ENCODE data around the gene KLF1. TPM values are rescaled to one million over a fixed set of nuclear protein-coding genes. Genes with fewer than 3 reads are reported as not detected.
A peak's percentile ranks its signal among the peaks of the same experiment; 100 is the strongest.

Gene KLF1
- polyA plus RNA-seq, 2 of the 4 experiments (the other 2 are of a cell fraction): not detected

DNA sequence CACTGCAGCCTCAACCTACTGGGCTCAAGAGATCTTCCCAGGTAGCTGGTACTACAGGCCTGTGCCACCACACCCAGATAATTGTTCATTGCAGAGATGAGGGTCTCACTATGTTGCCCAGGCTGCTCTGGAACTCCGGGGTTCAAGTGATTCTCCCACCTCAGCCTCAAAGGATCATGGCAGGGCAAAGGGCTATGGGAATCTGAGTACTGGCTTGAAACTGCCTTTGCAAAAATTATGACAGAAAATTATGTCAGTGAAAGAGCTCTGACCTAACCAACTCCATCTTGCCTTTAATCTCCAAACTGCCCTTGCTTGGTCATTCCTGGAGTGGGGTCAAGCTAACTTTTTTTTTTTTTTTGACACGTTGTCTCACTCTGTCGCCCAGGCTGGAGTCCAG is 4.4 kb downstream of the KLF1 start:
- CTCF ChIA-PET: interaction anchor here (0.6 to 4.5 kb wide), 8 partner anchors 35 to 246 kb away, joined by 3 to 17 read pairs (median 4); no protein-coding TSS in a partner anchor
- H3K4me2 ChIP-seq: no peak overlapping the region
- ATAC-seq (no peak), DNase-seq (ENCODE audit: low read depth in 1 of 2, low spot score in 1 of 2) (no peak), FAIRE-seq (no peak)
- H3K4me1 ChIP-seq: no peaks in the 10 kb centered on the region
- POLR2A ChIA-PET: interaction anchor here (1.3 to 1.6 kb wide), 3 partner anchors 8 to 51 kb away, joined by 3 to 8 read pairs (median 5); partner anchors contain the start of genes FARSA and GCDH
- peaks cover 9% of the 10 kb centered on the region; the same call in 2 of the 3 replicates for H3K9me3 ChIP-seq
- H3K4me3 ChIP-seq: no peak overlapping the region
- TF ChIP-seq KDM1A (IDR thresholded peaks at IDR 0.05; ENCODE audit: low read depth) (no peak), BCL3 (IDR thresholded peaks at IDR 0.05) (no peak), ZFP36 (IDR thresholded peaks at IDR 0.05; ENCODE audit: borderline replicate concordance, partially characterized antibody) (no peak), JUNB (IDR thresholded peaks at IDR 0.05) (no peak), NFE2L2 (conservative IDR thresholded peaks at IDR 0.05; ENCODE audit: low read length) (no peak), RFX5 (IDR thresholded peaks at IDR 0.05) (no peak), JUN (IDR thresholded peaks at IDR 0.05) (no peak), HDAC2 (IDR thresholded peaks at IDR 0.05) (no peak), CHD2 (IDR thresholded peaks at IDR 0.05; ENCODE audit: low read length, partially characterized antibody) (no peak), SMC3 (IDR thresholded peaks at IDR 0.05) (no peak), ESRRA (IDR thresholded peaks at IDR 0.05; ENCODE audit: borderline replicate concordance, low read length) (no peak), FOSL2 (IDR thresholded peaks at IDR 0.05) (no peak), FOSL2 (CRISPR knock-in tag; IDR thresholded peaks at IDR 0.05) (no peak), TP53 (CRISPR knock-in tag; IDR thresholded peaks at IDR 0.05) (no peak), PHF8 (IDR thresholded peaks at IDR 0.05; ENCODE audit: borderline replicate concordance, low read depth) (no peak), HOXA7 (CRISPR knock-in tag; IDR thresholded peaks at IDR 0.05) (no peak)
- no peak overlapping the region for H3K27ac ChIP-seq
- WGBS (ENCODE audit: missing lambda C conversion rate): 83% methylated on average over 3 of the region's 3 CpGs

- no peaks in the 10 kb centered on the region for H3K4me1 ChIP-seq
- ChIA-PET CTCF (interaction anchor here (0.8 to 2.1 kb wide), 7 partner anchors 9 to 116 kb away, joined by 3 to 8 read pairs (median 3); partner anchors contain the start of gene GCDH), POLR2A (interaction anchor here (0.6 to 1.6 kb wide), 5 partner anchors 8 to 89 kb away, joined by 3 to 8 read pairs (median 3); partner anchors contain the start of genes FARSA, GCDH, JUNB and SYCE2)
- WGBS (ENCODE audit: missing lambda C conversion rate): 0% methylated on average over 21 of the region's 38 CpGs
- FAIRE-seq (no peak), DNase-seq (ENCODE audit: low read depth in 1 of 2, low spot score in 1 of 2) (peak; percentile 92 to 93), ATAC-seq (peak; percentile 88 to 90)
- H3K9me3 ChIP-seq: peaks cover 9% of the 10 kb centered on the region; the same call in 2 of the 3 replicates
- peak within 1 kb of the TSS; percentile 89 for H3K4me3 ChIP-seq
- peak within 1 kb of the TSS; percentile 91 to 93 for H3K27ac ChIP-seq
- H3K4me2 ChIP-seq: peak within 1 kb of the TSS; percentile 95
- no peak for TF ChIP-seq HOXB5 (CRISPR knock-in tag; IDR thresholded peaks at IDR 0.05)
- TF ChIP-seq RARB (CRISPR knock-in tag; IDR thresholded peaks at IDR 0.05): no peak
- no peak for TF ChIP-seq NR3C1 (IDR thresholded peaks at IDR 0.05)
- no peak for TF ChIP-seq RNF2 (IDR thresholded peaks at IDR 0.05; ENCODE audit: borderline replicate concordance, low read depth)
- no peak for TF ChIP-seq ESRRA (IDR thresholded peaks at IDR 0.05; ENCODE audit: borderline replicate concordance, low read length)
- TF ChIP-seq MAX (IDR thresholded peaks at IDR 0.05): peak; percentile 48; the same call in 1 of the 2 replicates
- peak; percentile 62 for TF ChIP-seq RFX5 (IDR thresholded peaks at IDR 0.05)
- 0 out of 3 replicates have a peak, but pooled peaks have one; percentile 50 for TF ChIP-seq BCL3 (IDR thresholded peaks at IDR 0.05)
- no peak for TF ChIP-seq JUN (IDR thresholded peaks at IDR 0.05)
- 0 out of 2 replicates have a peak, but pooled peaks have one; percentile 21 for TF ChIP-seq PBX3 (IDR thresholded peaks at IDR 0.05)
- no peak for TF ChIP-seq JUNB (IDR thresholded peaks at IDR 0.05)
- no peak for TF ChIP-seq MYC (IDR thresholded peaks at IDR 0.05; ENCODE audit: borderline replicate concordance, low read length)
- no peak for TF ChIP-seq SMC3 (IDR thresholded peaks at IDR 0.05)
- no peak for TF ChIP-seq CHD2 (IDR thresholded peaks at IDR 0.05; ENCODE audit: low read length, partially characterized antibody)
- TF ChIP-seq CBX8 (IDR thresholded peaks at IDR 0.05): no peak
- no peak for TF ChIP-seq PHF8 (IDR thresholded peaks at IDR 0.05; ENCODE audit: borderline replicate concordance, low read depth)
- no peak for TF ChIP-seq BHLHE40 (IDR thresholded peaks at IDR 0.05; ENCODE audit: low read depth, low read length)
- no peak for TF ChIP-seq ATOH8 (CRISPR knock-in tag; IDR thresholded peaks at IDR 0.05; ENCODE audit: low read depth)
- TF ChIP-seq TFCP2L1 (CRISPR knock-in tag; IDR thresholded peaks at IDR 0.05): no peak
- TF ChIP-seq KDM5A (IDR thresholded peaks at IDR 0.05): no peak
- no peak for TF ChIP-seq RCOR1 (IDR thresholded peaks at IDR 0.05; ENCODE audit: low read depth, low read length)
- peak; percentile 65 for TF ChIP-seq POLR2A (IDR thresholded peaks at IDR 0.05; ENCODE audit: low read length)
- TF ChIP-seq NFE2L2 (conservative IDR thresholded peaks at IDR 0.05; ENCODE audit: low read length): no peak
- TF ChIP-seq E2F6 (IDR thresholded peaks at IDR 0.05; ENCODE audit: borderline replicate concordance, low read depth): no peak
- no peak for TF ChIP-seq GATA3 (IDR thresholded peaks at IDR 0.05; ENCODE audit: borderline replicate concordance)
- no peak for TF ChIP-seq RAD21 (conservative IDR thresholded peaks at IDR 0.05 in 1 of 2, IDR thresholded peaks at IDR 0.05 in 1 of 2)
Measured at GRCh38 chr19:12881172-12881808, 5.7 kb downstream of the KLF1 start, which contains the start of gene DNASE2. TSS of gene DNASE2 (minus strand) at chr19:12881449. CDS start at chr19:12881375, 74 bp downstream.
